GM23338 (cell line): Measurements from ENCODE around the gene IMPACT. TPM values are rescaled to one million over a fixed set of nuclear protein-coding genes. Genes with fewer than 3 reads are reported as not detected.

Source experiments
- ATAC-seq: fragments of 200-7000 bp; cut with Tn5 transposase; 3 replicates; pipeline ENCODE4 v1.9.1; 2020
- DNase-seq: peaks from one replicate; pipeline ENCODE4 v3.0.0-alpha.2; 2015; ENCODE audit warnings: low spot score
- H2AFZ ChIP-seq: fragments of 200-600 bp; sonication (generic); 2 replicates; pipeline ENCODE4 v1.8.0; 2016; ENCODE audit warnings: antibody characterized with exemption, mild to moderate bottlenecking, moderate library complexity
- H3F3A ChIP-seq: fragments of 200-600 bp; sonication (generic); replicated peaks from 2 replicates; pipeline ENCODE4 v1.8.0; 2017; ENCODE audit warnings: antibody characterized with exemption, mixed run types, low read depth
- H3K27ac ChIP-seq: fragments of 200-600 bp; sonication (generic); 2 replicates; pipeline ENCODE4 v1.6.1; 2016; ENCODE audit warnings: low read depth
- H3K27me3 ChIP-seq: fragments of 200-600 bp; sonication (generic); 2 replicates; pipeline ENCODE4 v1.8.0; 2016; ENCODE audit warnings: mild to moderate bottlenecking, mixed run types, moderate library complexity; ENCODE audit not compliant: insufficient read depth
- H3K36me3 ChIP-seq: fragments of 200-600 bp; sonication (generic); 2 replicates; pipeline ENCODE4 v1.8.0; 2016; ENCODE audit warnings: mild to moderate bottlenecking; ENCODE audit not compliant: insufficient read depth
- H3K4me1 ChIP-seq: fragments of 200-600 bp; sonication (generic); 2 replicates; pipeline ENCODE4 v1.8.0; 2016; ENCODE audit warnings: mild to moderate bottlenecking, moderate library complexity; ENCODE audit not compliant: insufficient read depth
- H3K4me2 ChIP-seq: fragments of 200-600 bp; sonication (generic); 2 replicates; pipeline ENCODE4 v1.7.1; 2017; ENCODE audit warnings: mixed run types
- H3K4me3 ChIP-seq: fragments of 200-600 bp; sonication (generic); 2 replicates; pipeline ENCODE4 v1.6.1; 2016; ENCODE audit warnings: mixed run types
- H3K79me2 ChIP-seq: fragments of 200-600 bp; sonication (generic); replicated peaks from 2 replicates; pipeline ENCODE4 v1.8.0; 2017; ENCODE audit warnings: mild to moderate bottlenecking; ENCODE audit not compliant: insufficient read depth
- H3K9me2 ChIP-seq: fragments of 200-600 bp; sonication (generic); 2 replicates; pipeline ENCODE4 v1.8.0; 2017; ENCODE audit not compliant: insufficient read depth
- H4K20me1 ChIP-seq: fragments of 200-600 bp; sonication (generic); replicated peaks from 2 replicates; pipeline ENCODE4 v1.8.0; 2017; ENCODE audit warnings: mild to moderate bottlenecking; ENCODE audit not compliant: insufficient read depth
- H3K27ac Mint-ChIP-seq: 2 replicates; pipeline ENCODE4 v1.8.0; 2020; ENCODE audit warnings: inconsistent platforms, mild to moderate bottlenecking, moderate library complexity, mixed read lengths
- H3K27me3 Mint-ChIP-seq: 3 replicates; pipeline ENCODE4 v1.8.0; 2022; ENCODE audit warnings: low read depth, mild to moderate bottlenecking, moderate library complexity, mixed read lengths, inconsistent platforms; ENCODE audit not compliant: insufficient read depth, poor library complexity
- H3K36me3 Mint-ChIP-seq: 3 replicates; pipeline ENCODE4 v1.8.0; 2021; ENCODE audit warnings: low read depth, mild to moderate bottlenecking, inconsistent platforms, moderate library complexity, mixed read lengths
- H3K4me1 Mint-ChIP-seq: 3 replicates; pipeline ENCODE4 v1.8.0; 2020; ENCODE audit warnings: mild to moderate bottlenecking, inconsistent platforms, mixed read lengths
- H3K4me3 Mint-ChIP-seq: 3 replicates; pipeline ENCODE4 v1.8.0; 2021; ENCODE audit warnings: moderate library complexity, mild to moderate bottlenecking, inconsistent platforms, mixed read lengths
- H3K9me3 Mint-ChIP-seq: 3 replicates; pipeline ENCODE4 v1.8.0; 2020; ENCODE audit warnings: moderate library complexity, mild to moderate bottlenecking, inconsistent platforms, mixed read lengths
- CREB1 ChIP-seq: fragments of 250-450 bp; sonication (Bioruptor Pico); IDR thresholded peaks from 2 replicates; pipeline ENCODE4 v1.5.0; 2020; ENCODE audit warnings: low read depth, mild to moderate bottlenecking, moderate library complexity
- EZH2 ChIP-seq: fragments of 200-600 bp; sonication (generic); IDR thresholded peaks from one replicate; pipeline ENCODE4 v1.8.0; 2017; ENCODE audit warnings: antibody characterized with exemption, mild to moderate bottlenecking, low read depth; ENCODE audit not compliant: unreplicated experiment
- EZH2phosphoT487 ChIP-seq: fragments of 200-600 bp; sonication (generic); IDR thresholded peaks from one replicate; pipeline ENCODE4 v1.8.1; 2018; ENCODE audit warnings: antibody characterized with exemption; ENCODE audit not compliant: unreplicated experiment
- JUNB ChIP-seq: IDR thresholded peaks from one replicate; pipeline ENCODE4 v1.6.1; 2016; ENCODE audit warnings: antibody characterized with exemption; ENCODE audit not compliant: unreplicated experiment
- NANOG ChIP-seq: IDR thresholded peaks from 2 replicates; pipeline ENCODE4 v1.6.1; 2016; ENCODE audit warnings: antibody characterized with exemption, borderline replicate concordance
- POLR2AphosphoS5 ChIP-seq: IDR thresholded peaks from 2 replicates; pipeline ENCODE4 v1.6.1; 2016; ENCODE audit warnings: antibody characterized with exemption, low read depth
- STAT1 ChIP-seq: IDR thresholded peaks from one replicate; pipeline ENCODE4 v1.6.1; 2016; ENCODE audit warnings: antibody characterized with exemption; ENCODE audit not compliant: unreplicated experiment
- ZNF114 ChIP-seq: fragments of 250-450 bp; sonication (Bioruptor Pico); IDR thresholded peaks from 2 replicates; pipeline ENCODE4 v1.5.0; 2020; ENCODE audit warnings: mild to moderate bottlenecking, moderate library complexity
- ZNF331 ChIP-seq: fragments of 250-450 bp; sonication (Bioruptor Pico); IDR thresholded peaks from 2 replicates; pipeline ENCODE4 v1.5.0; 2020; ENCODE audit warnings: low read depth, mild to moderate bottlenecking, moderate library complexity
- polyA plus RNA-seq: library from polyadenylated mRNA; unstranded; fragments of >200 nt; fragmentation: Nextera tagmentation; extraction: Ambion mirVana; gene quantifications from 2 replicates; pipeline ENCODE4 v1.2.1, GENCODE V29; 2016
- total RNA-seq: library from RNA; depleted of rRNA; stranded (reverse); fragments of >200 nt; shearing (Covaris generic); gene quantifications from 2 replicates; pipeline ENCODE4 v1.2.3, GENCODE V29; 2014
- TF ChIP-seq, protein P1 (sequence below), 2 experiments: fragments of 200-600 bp in 1 of 2; sonication (generic) in 1 of 2; conservative IDR thresholded peaks; 2 replicates each; pipeline versions ENCODE4 v1.5.1 to v1.6.1; 2016 to 2017; ENCODE audit warnings: antibody characterized with exemption in 2 of 2, low read depth in 2 of 2, mild to moderate bottlenecking in 2 of 2, moderate library complexity in 1 of 2
- TF ChIP-seq, protein P2 (sequence below): fragments of 250-450 bp; sonication (Bioruptor Pico); IDR thresholded peaks from 2 replicates; pipeline ENCODE4 v1.5.0; 2020; ENCODE audit warnings: mild to moderate bottlenecking, moderate library complexity
- TF ChIP-seq, protein P3 (sequence below): IDR thresholded peaks from one replicate; pipeline ENCODE4 v1.6.1; 2018; ENCODE audit warnings: antibody characterized with exemption; ENCODE audit not compliant: unreplicated experiment
- TF ChIP-seq, protein P4 (sequence below): IDR thresholded peaks from 2 replicates; pipeline ENCODE4 v1.6.1; 2016; ENCODE audit warnings: antibody characterized with exemption

IMPACT gene
- total and polyA plus RNA-seq, 2 experiments from 2014 or later: 42.1 to 47.6 TPM

DNA sequence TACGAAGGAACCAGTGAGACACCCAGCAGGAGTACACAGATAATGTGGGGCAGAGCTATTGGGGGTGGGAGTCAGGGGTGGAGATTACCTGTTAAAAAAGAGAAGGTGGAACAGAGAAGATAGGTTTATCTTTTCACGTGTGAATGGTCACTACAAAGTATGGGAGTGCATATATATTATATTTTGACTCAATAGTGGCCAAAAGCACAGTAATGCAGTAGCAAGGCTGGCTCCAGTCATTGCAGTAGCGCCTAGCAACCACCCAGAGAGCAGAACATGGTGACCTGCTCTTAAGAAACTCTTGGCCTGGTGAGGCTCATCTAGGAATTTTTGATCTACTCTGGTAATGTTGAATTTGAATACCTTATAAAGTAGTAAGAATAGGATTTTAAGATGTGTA is 1.0 kb downstream of the IMPACT start:
- Histone ChIP-seq H3K4me3 (peak overlapping the region; percentile 87), H3K4me1 (peaks cover 11% of the 10 kb centered on the region), H3K79me2 (peaks cover 25% of the 10 kb centered on the region), H3K9me2 (no peaks in the 10 kb centered on the region), H2AFZ (no peak overlapping the region), H3K36me3 (peaks cover 7% of the 10 kb centered on the region; the same call in 1 of the 2 replicates), H3K27ac (peak overlapping the region; percentile 98), H3K27me3 (no peaks in the 10 kb centered on the region), H3F3A (0 out of 2 replicates have a peak, but pooled peaks cover 8% of the 10 kb centered on the region), H4K20me1 (no peaks in the 10 kb centered on the region), H3K4me2 (peak overlapping the region; percentile 77)
- H3K4me1 Mint-ChIP-seq: peaks cover 20% of the 10 kb centered on the region
- ATAC-seq (peak; percentile 7; the same call in 2 of the 3 replicates), DNase-seq (peak; percentile 8)
- H3K4me3 Mint-ChIP-seq: peak overlapping the region; percentile 94
- H3K27ac Mint-ChIP-seq: peak overlapping the region; percentile 98
- peaks cover 2% of the 10 kb centered on the region for H3K27me3 Mint-ChIP-seq
- TF ChIP-seq ZNF331 (CRISPR knock-in tag) (no peak), EZH2 (no peak), POLR2AphosphoS5 (no peak), JUNB (no peak), CREB1 (CRISPR knock-in tag) (no peak), NANOG (no peak), EZH2phosphoT487 (no peak), STAT1 (no peak), ZNF114 (CRISPR knock-in tag) (no peak)
- TF ChIP-seq, protein P1, sequence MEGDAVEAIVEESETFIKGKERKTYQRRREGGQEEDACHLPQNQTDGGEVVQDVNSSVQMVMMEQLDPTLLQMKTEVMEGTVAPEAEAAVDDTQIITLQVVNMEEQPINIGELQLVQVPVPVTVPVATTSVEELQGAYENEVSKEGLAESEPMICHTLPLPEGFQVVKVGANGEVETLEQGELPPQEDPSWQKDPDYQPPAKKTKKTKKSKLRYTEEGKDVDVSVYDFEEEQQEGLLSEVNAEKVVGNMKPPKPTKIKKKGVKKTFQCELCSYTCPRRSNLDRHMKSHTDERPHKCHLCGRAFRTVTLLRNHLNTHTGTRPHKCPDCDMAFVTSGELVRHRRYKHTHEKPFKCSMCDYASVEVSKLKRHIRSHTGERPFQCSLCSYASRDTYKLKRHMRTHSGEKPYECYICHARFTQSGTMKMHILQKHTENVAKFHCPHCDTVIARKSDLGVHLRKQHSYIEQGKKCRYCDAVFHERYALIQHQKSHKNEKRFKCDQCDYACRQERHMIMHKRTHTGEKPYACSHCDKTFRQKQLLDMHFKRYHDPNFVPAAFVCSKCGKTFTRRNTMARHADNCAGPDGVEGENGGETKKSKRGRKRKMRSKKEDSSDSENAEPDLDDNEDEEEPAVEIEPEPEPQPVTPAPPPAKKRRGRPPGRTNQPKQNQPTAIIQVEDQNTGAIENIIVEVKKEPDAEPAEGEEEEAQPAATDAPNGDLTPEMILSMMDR (conservative IDR thresholded peaks at IDR 0.05; ENCODE audit: low read depth in 2 of 2): no peak
- TF ChIP-seq, protein P2, sequence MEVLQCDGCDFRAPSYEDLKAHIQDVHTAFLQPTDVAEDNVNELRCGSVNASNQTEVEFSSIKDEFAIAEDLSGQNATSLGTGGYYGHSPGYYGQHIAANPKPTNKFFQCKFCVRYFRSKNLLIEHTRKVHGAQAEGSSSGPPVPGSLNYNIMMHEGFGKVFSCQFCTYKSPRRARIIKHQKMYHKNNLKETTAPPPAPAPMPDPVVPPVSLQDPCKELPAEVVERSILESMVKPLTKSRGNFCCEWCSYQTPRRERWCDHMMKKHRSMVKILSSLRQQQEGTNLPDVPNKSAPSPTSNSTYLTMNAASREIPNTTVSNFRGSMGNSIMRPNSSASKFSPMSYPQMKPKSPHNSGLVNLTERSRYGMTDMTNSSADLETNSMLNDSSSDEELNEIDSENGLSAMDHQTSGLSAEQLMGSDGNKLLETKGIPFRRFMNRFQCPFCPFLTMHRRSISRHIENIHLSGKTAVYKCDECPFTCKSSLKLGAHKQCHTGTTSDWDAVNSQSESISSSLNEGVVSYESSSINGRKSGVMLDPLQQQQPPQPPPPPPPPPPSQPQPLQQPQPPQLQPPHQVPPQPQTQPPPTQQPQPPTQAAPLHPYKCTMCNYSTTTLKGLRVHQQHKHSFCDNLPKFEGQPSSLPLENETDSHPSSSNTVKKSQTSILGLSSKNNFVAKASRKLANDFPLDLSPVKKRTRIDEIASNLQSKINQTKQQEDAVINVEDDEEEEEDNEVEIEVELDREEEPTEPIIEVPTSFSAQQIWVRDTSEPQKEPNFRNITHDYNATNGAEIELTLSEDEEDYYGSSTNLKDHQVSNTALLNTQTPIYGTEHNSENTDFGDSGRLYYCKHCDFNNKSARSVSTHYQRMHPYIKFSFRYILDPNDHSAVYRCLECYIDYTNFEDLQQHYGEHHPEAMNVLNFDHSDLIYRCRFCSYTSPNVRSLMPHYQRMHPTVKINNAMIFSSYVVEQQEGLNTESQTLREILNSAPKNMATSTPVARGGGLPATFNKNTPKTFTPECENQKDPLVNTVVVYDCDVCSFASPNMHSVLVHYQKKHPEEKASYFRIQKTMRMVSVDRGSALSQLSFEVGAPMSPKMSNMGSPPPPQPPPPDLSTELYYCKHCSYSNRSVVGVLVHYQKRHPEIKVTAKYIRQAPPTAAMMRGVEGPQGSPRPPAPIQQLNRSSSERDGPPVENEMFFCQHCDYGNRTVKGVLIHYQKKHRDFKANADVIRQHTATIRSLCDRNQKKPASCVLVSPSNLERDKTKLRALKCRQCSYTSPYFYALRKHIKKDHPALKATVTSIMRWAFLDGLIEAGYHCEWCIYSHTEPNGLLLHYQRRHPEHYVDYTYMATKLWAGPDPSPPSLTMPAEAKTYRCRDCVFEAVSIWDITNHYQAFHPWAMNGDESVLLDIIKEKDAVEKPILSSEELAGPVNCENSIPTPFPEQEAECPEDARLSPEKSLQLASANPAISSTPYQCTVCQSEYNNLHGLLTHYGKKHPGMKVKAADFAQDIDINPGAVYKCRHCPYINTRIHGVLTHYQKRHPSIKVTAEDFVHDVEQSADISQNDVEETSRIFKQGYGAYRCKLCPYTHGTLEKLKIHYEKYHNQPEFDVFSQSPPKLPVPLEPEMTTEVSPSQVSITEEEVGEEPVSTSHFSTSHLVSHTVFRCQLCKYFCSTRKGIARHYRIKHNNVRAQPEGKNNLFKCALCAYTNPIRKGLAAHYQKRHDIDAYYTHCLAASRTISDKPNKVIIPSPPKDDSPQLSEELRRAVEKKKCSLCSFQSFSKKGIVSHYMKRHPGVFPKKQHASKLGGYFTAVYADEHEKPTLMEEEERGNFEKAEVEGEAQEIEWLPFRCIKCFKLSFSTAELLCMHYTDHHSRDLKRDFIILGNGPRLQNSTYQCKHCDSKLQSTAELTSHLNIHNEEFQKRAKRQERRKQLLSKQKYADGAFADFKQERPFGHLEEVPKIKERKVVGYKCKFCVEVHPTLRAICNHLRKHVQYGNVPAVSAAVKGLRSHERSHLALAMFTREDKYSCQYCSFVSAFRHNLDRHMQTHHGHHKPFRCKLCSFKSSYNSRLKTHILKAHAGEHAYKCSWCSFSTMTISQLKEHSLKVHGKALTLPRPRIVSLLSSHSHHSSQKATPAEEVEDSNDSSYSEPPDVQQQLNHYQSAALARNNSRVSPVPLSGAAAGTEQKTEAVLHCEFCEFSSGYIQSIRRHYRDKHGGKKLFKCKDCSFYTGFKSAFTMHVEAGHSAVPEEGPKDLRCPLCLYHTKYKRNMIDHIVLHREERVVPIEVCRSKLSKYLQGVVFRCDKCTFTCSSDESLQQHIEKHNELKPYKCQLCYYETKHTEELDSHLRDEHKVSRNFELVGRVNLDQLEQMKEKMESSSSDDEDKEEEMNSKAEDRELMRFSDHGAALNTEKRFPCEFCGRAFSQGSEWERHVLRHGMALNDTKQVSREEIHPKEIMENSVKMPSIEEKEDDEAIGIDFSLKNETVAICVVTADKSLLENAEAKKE: no peak
- TF ChIP-seq, protein P3, sequence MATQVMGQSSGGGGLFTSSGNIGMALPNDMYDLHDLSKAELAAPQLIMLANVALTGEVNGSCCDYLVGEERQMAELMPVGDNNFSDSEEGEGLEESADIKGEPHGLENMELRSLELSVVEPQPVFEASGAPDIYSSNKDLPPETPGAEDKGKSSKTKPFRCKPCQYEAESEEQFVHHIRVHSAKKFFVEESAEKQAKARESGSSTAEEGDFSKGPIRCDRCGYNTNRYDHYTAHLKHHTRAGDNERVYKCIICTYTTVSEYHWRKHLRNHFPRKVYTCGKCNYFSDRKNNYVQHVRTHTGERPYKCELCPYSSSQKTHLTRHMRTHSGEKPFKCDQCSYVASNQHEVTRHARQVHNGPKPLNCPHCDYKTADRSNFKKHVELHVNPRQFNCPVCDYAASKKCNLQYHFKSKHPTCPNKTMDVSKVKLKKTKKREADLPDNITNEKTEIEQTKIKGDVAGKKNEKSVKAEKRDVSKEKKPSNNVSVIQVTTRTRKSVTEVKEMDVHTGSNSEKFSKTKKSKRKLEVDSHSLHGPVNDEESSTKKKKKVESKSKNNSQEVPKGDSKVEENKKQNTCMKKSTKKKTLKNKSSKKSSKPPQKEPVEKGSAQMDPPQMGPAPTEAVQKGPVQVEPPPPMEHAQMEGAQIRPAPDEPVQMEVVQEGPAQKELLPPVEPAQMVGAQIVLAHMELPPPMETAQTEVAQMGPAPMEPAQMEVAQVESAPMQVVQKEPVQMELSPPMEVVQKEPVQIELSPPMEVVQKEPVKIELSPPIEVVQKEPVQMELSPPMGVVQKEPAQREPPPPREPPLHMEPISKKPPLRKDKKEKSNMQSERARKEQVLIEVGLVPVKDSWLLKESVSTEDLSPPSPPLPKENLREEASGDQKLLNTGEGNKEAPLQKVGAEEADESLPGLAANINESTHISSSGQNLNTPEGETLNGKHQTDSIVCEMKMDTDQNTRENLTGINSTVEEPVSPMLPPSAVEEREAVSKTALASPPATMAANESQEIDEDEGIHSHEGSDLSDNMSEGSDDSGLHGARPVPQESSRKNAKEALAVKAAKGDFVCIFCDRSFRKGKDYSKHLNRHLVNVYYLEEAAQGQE: no peak
- TF ChIP-seq, protein P4, sequence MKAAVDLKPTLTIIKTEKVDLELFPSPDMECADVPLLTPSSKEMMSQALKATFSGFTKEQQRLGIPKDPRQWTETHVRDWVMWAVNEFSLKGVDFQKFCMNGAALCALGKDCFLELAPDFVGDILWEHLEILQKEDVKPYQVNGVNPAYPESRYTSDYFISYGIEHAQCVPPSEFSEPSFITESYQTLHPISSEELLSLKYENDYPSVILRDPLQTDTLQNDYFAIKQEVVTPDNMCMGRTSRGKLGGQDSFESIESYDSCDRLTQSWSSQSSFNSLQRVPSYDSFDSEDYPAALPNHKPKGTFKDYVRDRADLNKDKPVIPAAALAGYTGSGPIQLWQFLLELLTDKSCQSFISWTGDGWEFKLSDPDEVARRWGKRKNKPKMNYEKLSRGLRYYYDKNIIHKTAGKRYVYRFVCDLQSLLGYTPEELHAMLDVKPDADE: no peak
- no peaks in the 10 kb centered on the region for H3K9me3 Mint-ChIP-seq
- H3K36me3 Mint-ChIP-seq: peaks cover 21% of the 10 kb centered on the region
